A204.1 (cell line): ENCODE data around the gene PER3.
"Not testable (repeated sequence)": the region's sequence is repeated elsewhere in the genome, so short reads cannot be mapped to it uniquely, and the experiment has no call there.

Experiments
- FAIRE-seq: peaks from 2 replicates; lab custom pipeline; 2012; peaks lifted over from hg19 to GRCh38; lab: Jason Lieb, UNC

PER3 gene

GRCh38 chr1:7780976-7781375, 3.1 kb upstream of the PER3 start:
- FAIRE-seq: no peak

DNA sequence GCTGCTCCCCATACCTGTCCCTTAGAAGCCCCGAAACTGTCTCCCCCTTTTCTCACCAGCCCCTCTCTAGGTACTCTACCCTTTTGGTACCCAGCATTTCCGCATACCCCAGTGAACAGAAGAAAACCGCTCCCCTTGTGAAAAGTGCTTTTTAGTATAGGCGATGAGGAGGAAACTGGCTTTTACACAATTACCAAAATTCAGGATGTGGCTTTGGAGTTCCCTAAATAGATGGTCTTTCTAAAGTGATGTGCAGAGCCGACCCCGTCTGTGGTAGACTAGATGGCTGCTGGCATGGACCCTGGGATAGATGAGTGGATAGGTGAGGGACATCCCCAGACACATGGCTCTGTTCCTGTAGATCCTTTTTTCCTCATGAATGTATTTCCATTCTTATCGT, 2.6 kb upstream of the PER3 start:
- FAIRE-seq: no peak

DNA sequence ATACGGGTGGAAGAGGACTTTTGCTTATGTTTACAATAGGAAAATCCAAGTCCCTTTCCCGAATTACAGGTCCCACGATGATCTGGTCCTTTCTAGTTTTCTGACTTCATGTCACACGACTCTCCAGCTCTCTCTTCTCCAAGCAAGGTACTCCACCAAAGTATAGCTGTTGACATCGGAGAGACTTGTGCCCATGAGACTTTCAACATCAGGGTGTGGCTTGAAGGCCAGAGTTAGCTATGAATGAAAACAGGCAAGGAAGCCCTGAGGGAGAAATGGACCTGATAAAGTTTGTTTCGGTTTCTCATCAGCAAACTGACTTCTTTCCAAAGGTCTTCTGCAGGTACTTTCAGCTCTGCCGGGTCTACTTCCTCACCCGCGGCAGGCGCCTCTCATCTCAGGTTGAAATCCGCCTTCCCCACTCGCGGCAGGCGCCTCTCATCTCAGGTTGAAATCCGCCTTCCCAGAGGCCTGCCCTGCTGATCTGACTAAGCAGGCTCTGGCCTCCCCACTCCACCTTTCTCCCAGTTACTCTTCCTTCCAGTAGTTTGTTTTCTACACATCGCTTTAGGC, 2.1 kb upstream of the PER3 start:
- no peak for FAIRE-seq

GRCh38 chr1:7783178-7783711, 846 bp upstream of the PER3 start:
- no peak for FAIRE-seq

DNA sequence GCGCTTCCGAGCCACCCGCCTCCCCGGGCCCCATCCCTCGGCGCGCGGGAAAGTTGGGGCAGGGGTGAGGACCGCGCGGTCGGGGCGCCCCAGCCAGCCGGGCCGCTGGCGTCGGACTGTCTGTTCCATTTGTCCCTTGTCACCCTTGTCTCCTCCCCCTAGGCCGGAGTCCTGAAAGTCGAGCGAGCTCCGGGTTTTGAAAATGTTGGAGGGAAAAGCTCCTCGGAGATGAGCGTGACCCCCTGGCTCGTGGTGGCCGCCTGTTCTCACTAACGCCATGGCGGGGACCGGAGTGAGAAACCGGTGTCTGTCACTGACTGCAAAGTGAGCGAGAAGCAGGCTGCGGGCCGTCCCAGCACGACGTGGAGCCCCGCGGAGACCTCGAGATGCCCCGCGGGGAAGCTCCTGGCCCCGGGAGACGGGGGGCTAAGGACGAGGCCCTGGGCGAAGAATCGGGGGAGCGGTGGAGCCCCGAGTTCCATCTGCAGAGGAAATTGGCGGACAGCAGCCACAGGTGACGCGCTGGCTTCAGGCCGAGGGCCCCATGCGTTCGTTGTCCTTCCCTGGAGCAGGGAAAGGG, 491 bp downstream of the PER3 start:
- FAIRE-seq: no peak

GRCh38 chr1:7785108-7785507, 1.0 kb downstream of the PER3 start:
- FAIRE-seq: no peak

DNA sequence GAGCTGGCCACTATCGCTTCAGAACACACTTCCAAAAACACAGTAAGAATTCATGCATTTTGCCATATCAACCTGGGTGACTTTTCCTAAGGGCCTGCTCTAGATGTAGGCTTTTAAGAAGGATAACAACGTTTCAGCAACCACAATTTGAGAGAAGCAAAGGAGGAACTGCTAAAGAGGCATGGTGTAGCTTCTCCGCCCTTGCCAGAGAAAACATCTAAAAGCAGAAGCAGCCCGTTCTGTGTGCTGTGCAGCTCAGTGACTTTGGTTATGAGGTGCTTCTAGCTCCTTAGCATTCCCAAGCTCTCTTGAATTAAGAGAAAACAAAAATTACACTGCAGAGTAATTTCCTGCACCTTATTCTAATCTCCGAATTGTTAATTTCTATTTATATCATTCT, 2.7 kb downstream of the PER3 start:
- no peak for FAIRE-seq

GRCh38 chr1:7789828-7790227, 5.7 kb downstream of the PER3 start:
- no peak for FAIRE-seq

GRCh38 chr1:7791027-7791426, 6.9 kb downstream of the PER3 start:
- not testable (repeated sequence) for FAIRE-seq

- no peak for FAIRE-seq
Observed at GRCh38 chr1:7795406-7795805, 11.3 kb downstream of the PER3 start.

- FAIRE-seq: no peak
Observed at GRCh38 chr1:7805460-7805859, 21.4 kb downstream of the PER3 start.

DNA sequence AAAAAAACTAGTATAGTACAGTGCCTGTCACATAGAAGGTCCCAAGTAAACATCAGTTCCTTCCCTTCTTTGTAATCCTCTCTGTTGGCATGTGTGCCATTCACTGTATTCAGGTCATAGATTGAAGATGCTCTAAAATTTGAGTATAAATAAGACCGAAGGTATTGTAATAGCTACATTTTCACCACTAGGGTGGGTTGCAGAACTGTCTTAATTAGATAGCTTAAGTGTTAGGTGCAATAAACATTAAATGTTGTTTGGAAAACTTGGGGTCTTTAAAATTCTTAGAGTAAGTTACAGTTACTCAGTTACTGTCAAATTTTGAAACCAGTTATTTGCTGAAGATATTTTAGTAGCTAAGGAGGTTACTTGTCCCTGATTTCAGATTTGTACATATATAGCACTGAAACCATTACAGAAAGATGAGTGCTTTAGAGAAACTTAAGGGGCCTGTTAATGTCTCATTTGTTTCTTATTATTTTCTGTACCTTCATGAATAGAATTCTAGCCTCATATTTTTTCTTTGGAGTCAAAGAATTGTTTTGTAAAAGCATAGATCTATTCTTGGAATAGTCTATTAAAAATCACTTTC, 24.3 kb downstream of the PER3 start:
- FAIRE-seq: peak; percentile 89

GRCh38 chr1:7809742-7810141, 25.7 kb downstream of the PER3 start:
- FAIRE-seq: no peak

DNA sequence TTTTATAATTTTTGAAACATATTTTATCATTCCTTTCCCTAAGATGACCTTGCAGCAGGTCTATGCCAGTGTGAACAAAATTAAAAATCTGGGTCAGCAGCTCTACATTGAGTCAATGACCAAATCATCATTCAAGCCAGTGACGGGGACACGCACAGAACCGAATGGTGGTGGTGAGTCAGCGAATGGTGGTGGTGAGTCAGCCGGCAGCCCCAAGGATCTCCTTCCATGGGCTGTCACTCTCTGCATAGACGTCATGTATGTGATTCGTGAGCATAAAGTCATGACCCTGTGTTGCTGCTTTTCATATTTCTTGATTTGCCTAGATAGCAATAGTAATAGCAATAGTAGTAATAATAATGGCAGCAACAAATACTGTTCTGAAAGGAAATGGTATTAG, 26.3 kb downstream of the PER3 start:
- no peak for FAIRE-seq

GRCh38 chr1:7811476-7811875, 27.4 kb downstream of the PER3 start:
- FAIRE-seq: no peak

- no peak for FAIRE-seq
Observed at GRCh38 chr1:7813677-7814373, 29.7 kb downstream of the PER3 start.

GRCh38 chr1:7821282-7821681, 37.2 kb downstream of the PER3 start:
- FAIRE-seq: no peak

DNA sequence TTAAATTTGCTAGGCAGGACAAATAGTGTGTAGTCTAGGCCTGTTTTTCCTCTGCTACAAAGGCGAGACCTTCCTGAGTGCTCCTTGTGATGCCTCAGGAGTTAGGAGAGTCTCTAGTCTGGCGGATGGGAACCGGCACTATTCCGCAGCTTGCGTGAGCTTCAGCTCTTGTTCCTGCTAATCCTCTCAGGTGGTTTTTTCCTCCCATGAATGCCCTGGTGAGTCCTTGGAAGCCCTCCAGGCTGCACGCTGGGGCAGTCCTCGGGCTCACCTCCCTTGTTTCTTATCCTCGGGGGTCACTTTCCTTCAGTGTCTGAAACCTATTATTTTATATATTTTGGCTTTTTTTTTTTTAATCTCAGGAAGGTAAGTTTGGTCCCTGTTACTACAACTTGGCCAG, 40.6 kb downstream of the PER3 start:
- no peak for FAIRE-seq

DNA sequence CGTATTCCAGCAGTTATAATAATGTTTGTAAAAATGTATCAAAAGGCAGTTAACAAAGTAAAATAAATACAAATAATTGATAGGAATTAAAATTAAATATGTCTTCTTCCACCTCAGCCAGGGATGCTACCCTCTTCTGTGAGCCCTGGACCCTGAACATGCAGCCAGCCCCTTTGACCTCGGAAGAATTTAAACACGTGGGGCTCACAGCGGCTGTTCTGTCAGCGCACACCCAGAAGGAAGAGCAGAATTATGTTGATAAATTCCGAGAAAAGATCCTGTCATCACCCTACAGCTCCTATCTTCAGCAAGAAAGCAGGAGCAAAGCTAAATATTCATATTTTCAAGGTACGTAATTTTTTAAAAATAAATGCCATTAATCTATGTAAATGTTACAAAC, 42.3 kb downstream of the PER3 start:
- FAIRE-seq: no peak

GRCh38 chr1:7827126-7827955, 43.2 kb downstream of the PER3 start:
- no peak for FAIRE-seq

GRCh38 chr1:7831458-7831857, 47.4 kb downstream of the PER3 start:
- no peak for FAIRE-seq

DNA sequence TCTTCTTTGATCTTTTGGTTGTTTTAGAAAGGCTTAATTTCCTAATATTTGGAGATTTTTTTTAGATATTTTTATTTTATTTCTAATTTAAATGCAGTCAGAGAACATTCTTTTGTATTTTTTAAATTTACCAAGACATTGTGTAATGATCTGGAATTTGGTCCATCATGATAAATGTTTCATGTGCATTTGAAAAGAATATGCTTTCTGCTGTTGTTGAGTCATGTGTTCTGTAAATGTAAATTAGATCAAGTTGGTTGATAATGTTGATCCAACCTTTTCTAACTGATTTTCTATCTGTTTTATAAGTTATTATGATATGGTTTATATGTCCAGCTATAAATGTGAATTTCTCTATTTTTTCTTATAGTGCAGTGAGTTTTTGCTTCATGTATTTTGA, 48.9 kb downstream of the PER3 start:
- peak; percentile 23 for FAIRE-seq

DNA sequence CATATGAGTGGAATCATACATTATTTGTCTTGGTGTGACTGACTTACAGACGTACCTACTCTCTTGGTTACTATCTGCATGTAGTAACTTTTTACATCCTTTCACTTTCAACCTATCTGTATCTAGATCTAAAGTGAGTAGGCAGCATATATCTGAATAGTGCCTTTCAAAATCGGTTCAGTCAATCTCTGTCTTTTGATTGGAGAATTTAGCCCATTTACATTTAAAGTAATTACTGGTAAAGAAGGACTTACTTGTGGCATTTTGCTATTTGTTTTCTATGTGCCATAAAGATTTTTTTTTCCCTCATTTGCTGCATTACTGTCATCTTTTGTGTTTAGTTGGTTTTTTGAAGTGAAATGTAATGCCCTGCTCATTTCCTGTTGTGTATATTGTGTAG, 54.6 kb downstream of the PER3 start:
- FAIRE-seq: no peak
